Measurements from ENCODE around the gene RNU5D-1. TPM values are rescaled to one million over a fixed set of nuclear protein-coding genes. Genes with fewer than 3 reads are reported as not detected.
A peak's percentile ranks its signal among the peaks of the same experiment; 100 is the strongest.
"Not testable (repeated sequence)": the region's sequence is repeated elsewhere in the genome, so short reads cannot be mapped to it uniquely, and the experiment has no call there.

The RNU5D-1 gene
- total RNA-seq, 2 experiments from 2014 or later = not detected

GRCh38 chr1:44701141-44701573 lies 29.8 kb downstream of the RNU5D-1 start:
- H3K9me3 Mint-ChIP-seq (ENCODE audit: low read depth) = no peaks in the 10 kb centered on the region
- no peak overlapping the region for H3K27ac Mint-ChIP-seq
- no peaks in the 10 kb centered on the region for H3K36me3 Mint-ChIP-seq (ENCODE audit: low read depth)
- CTCF ChIA-PET = interaction anchor here (0.6 to 1.1 kb wide), 3 partner anchors 26 to 976 kb away, joined by 3 to 4 read pairs (median 3); no protein-coding TSS in a partner anchor
- no peaks in the 10 kb centered on the region for H3K27me3 Mint-ChIP-seq
- POLR2A ChIA-PET = no interaction called here
- DNase-seq = no peak
- ATAC-seq = no peak
- intact Hi-C loops (cut with DNase I, micrococcal nuclease) = no loop called here
- peaks cover 21% of the 10 kb centered on the region for H3K4me1 Mint-ChIP-seq
- no peak overlapping the region for H3K4me3 Mint-ChIP-seq

DNA sequence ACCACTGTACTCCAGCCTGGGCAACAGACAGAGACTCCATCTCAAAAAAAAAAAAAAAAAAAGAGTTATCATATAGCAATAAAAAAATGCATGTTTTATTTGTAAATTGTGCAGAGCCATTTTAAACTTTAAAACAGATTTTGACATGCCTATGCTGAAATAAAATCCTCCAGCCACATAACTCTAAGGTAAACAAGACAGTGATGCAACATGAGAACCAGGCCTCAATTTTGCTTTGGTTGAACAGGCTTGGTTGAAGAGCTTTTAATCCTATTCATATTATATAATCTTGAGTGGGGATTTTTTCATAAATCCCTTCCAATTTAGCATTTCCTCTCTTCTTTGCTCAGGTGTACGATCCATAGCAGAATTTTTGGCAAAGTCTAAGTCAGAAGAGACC lies 30.4 kb downstream of the RNU5D-1 start:
- Mint-ChIP-seq H3K4me1 (peaks cover 22% of the 10 kb centered on the region), H3K27me3 (no peaks in the 10 kb centered on the region), H3K27ac (no peak overlapping the region), H3K36me3 (ENCODE audit: low read depth) (no peaks in the 10 kb centered on the region), H3K4me3 (no peak overlapping the region), H3K9me3 (ENCODE audit: low read depth) (no peaks in the 10 kb centered on the region)
- ChIA-PET CTCF (interaction anchor here (0.6 to 1.1 kb wide), 3 partner anchors 25 to 976 kb away, joined by 3 to 4 read pairs (median 3); no protein-coding TSS in a partner anchor), POLR2A (no interaction called here)
- no peak for ATAC-seq
- intact Hi-C loops (cut with DNase I, micrococcal nuclease) = no loop called here
- DNase-seq = no peak

DNA sequence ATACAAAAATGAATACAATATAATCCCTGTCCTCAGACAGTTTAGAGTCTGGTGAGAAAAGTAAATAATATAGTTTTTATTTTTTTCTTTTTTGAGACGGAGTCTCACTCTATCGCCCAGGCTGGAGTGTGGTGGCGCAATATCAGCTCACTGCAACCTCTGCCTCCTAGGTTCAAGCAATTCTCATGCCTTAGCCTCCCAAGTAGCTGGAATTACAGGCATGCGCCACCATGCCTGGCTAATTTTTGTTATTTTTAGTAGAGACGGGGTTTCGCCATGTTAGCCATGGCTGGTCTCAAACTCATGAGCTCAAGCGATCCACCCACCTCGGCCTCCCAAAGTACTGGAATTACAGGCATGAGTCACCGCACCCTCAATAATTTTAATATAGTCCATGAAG lies 31.6 kb downstream of the RNU5D-1 start:
- CTCF ChIA-PET; DNase-seq; H3K4me3 Mint-ChIP-seq; H3K27me3 Mint-ChIP-seq; H3K36me3 Mint-ChIP-seq (ENCODE audit: low read depth); POLR2A ChIA-PET; H3K27ac Mint-ChIP-seq; H3K9me3 Mint-ChIP-seq (ENCODE audit: low read depth); ATAC-seq; intact Hi-C loops (cut with DNase I, micrococcal nuclease): not testable (repeated sequence)
- peaks cover 22% of the 10 kb centered on the region for H3K4me1 Mint-ChIP-seq

DNA sequence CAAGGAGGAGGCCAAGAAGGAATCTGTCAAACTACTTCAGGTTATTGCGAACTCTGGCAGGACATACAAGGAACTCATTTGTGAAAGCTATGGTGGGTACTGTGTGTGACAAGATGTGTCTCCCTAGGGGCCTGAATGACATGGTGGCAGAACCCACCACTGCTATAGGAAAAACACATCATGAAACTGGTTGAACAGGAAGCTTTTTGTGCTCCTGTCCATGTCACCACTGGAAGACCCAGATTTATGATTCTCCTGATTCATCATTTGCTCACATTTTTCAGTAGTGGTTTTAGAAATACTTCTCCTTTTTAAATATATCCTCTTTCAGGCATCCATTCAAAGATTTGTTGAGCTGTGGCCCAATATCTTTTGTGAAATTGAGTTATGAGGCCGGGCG lies 32.8 kb downstream of the RNU5D-1 start:
- no peak overlapping the region for H3K4me3 Mint-ChIP-seq
- ATAC-seq = no peak
- H3K36me3 Mint-ChIP-seq (ENCODE audit: low read depth) = no peaks in the 10 kb centered on the region
- no peaks in the 10 kb centered on the region for H3K27me3 Mint-ChIP-seq
- ChIA-PET POLR2A (interaction anchor here (0.9 to 1.5 kb wide), 2 partner anchors 23 to 121 kb away, joined by 3 to 6 read pairs (median 3); no protein-coding TSS in a partner anchor), CTCF (interaction anchor here (0.9 to 1.2 kb wide), 4 partner anchors 8 to 26 kb away, joined by 3 to 4 read pairs (median 3); no protein-coding TSS in a partner anchor)
- no peak overlapping the region for H3K27ac Mint-ChIP-seq
- H3K9me3 Mint-ChIP-seq (ENCODE audit: low read depth) = no peaks in the 10 kb centered on the region
- intact Hi-C loops (cut with DNase I, micrococcal nuclease) = no loop called here
- H3K4me1 Mint-ChIP-seq = peaks cover 24% of the 10 kb centered on the region
- no peak for DNase-seq

DNA sequence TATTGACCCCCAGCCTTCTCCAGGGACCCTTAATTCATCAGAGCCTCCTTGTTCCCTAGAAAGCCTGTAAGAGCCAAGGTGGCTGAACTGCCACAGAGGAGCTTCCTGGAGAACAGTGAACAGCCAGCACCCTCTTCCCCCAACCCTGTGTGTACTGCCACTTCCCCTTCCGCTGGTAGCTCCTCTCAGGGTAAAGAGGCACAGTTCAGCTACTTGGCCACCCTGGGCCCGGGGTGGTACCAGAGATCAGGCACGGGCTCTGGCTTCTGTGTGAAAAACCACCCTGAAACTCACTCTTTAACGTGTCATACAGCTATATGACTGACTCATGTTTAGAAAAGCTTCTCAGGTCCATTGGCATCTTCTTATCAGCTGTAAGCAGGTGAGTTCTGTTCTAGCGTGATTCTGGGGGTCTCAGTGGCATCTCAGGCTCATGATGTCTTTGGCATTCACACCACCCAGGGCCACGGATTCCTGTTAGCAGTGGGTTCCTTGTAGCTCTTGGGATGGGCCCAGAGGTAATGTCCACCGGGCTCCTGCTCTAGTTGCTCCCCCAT lies 34.1 kb downstream of the RNU5D-1 start:
- H3K27me3 Mint-ChIP-seq = no peaks in the 10 kb centered on the region
- CTCF ChIA-PET = interaction anchor here (0.6 to 3.2 kb wide), 8 partner anchors 12 to 479 kb away, joined by 3 to 14 read pairs (median 3); partner anchors contain the start of gene RNU5D-1
- ATAC-seq = peak; percentile 91
- H3K27ac Mint-ChIP-seq = peak overlapping the region; percentile 77
- H3K9me3 Mint-ChIP-seq (ENCODE audit: low read depth) = no peaks in the 10 kb centered on the region
- intact Hi-C loops (cut with DNase I, micrococcal nuclease) = no loop called here
- H3K4me1 Mint-ChIP-seq = peaks cover 28% of the 10 kb centered on the region
- DNase-seq = peak; percentile 71
- H3K4me3 Mint-ChIP-seq = no peak overlapping the region
- POLR2A ChIA-PET = interaction anchor here (0.9 to 2.3 kb wide), 3 partner anchors 24 to 122 kb away, joined by 4 to 27 read pairs (median 6); no protein-coding TSS in a partner anchor
- H3K36me3 Mint-ChIP-seq (ENCODE audit: low read depth) = no peaks in the 10 kb centered on the region

DNA sequence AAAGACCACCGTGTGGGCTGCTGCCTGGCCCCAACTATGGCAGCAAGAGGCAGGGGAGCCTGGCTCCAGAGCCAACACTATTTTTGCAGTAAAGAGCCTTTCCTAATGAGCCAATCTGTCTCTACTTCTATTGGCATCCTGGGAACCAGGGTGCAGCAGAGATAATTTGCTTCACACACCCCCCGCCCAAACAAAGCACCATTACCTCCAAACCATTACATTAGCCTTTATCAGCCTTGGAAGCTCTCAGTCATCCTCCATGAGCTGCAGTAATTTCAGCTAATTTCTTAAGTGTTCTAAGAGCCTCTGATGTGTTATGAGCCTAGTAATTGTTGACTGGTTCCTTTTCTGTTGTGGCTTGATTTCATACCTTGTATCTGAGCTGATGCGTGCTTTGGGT lies 34.9 kb downstream of the RNU5D-1 start:
- Mint-ChIP-seq H3K27ac (peak overlapping the region; percentile 77), H3K4me3 (no peak overlapping the region), H3K4me1 (peaks cover 28% of the 10 kb centered on the region), H3K27me3 (no peaks in the 10 kb centered on the region), H3K9me3 (ENCODE audit: low read depth) (no peaks in the 10 kb centered on the region), H3K36me3 (ENCODE audit: low read depth) (no peaks in the 10 kb centered on the region)
- ChIA-PET CTCF (interaction anchor here (0.6 to 3.2 kb wide), 6 partner anchors 13 to 479 kb away, joined by 3 to 14 read pairs (median 3); no protein-coding TSS in a partner anchor), POLR2A (interaction anchor here (2.3 kb wide), 1 partner anchor 25 kb away, joined by 27 read pairs; no protein-coding TSS in a partner anchor)
- DNase-seq = no peak
- intact Hi-C loops (cut with DNase I, micrococcal nuclease) = no loop called here
- ATAC-seq = no peak

- intact Hi-C loops (cut with DNase I, micrococcal nuclease) = no loop called here
- ChIA-PET CTCF (interaction anchor here (0.6 to 3.2 kb wide), 5 partner anchors 13 to 478 kb away, joined by 3 to 14 read pairs (median 3); no protein-coding TSS in a partner anchor), POLR2A (interaction anchor here (2.3 kb wide), 1 partner anchor 25 kb away, joined by 27 read pairs; no protein-coding TSS in a partner anchor)
- ATAC-seq (no peak), DNase-seq (no peak)
- Mint-ChIP-seq H3K4me3 (no peak overlapping the region), H3K36me3 (ENCODE audit: low read depth) (no peaks in the 10 kb centered on the region), H3K27ac (no peak overlapping the region), H3K4me1 (peaks cover 28% of the 10 kb centered on the region), H3K27me3 (no peaks in the 10 kb centered on the region), H3K9me3 (ENCODE audit: low read depth) (no peaks in the 10 kb centered on the region)
These were observed 35.3 kb downstream of the RNU5D-1 start for GRCh38 chr1:44695671-44696070.

- H3K4me3 Mint-ChIP-seq = no peak overlapping the region
- H3K27ac Mint-ChIP-seq = no peak overlapping the region
- peaks cover 28% of the 10 kb centered on the region for H3K4me1 Mint-ChIP-seq
- DNase-seq (no peak), ATAC-seq (no peak)
- no peaks in the 10 kb centered on the region for H3K9me3 Mint-ChIP-seq (ENCODE audit: low read depth)
- intact Hi-C loops (cut with DNase I, micrococcal nuclease) = no loop called here
- POLR2A ChIA-PET = no interaction called here
- H3K36me3 Mint-ChIP-seq (ENCODE audit: low read depth) = no peaks in the 10 kb centered on the region
- H3K27me3 Mint-ChIP-seq = no peaks in the 10 kb centered on the region
- CTCF ChIA-PET = interaction anchor here (0.6 to 3.2 kb wide), 3 partner anchors 14 to 42 kb away, joined by 3 to 14 read pairs (median 7); no protein-coding TSS in a partner anchor
These were observed 36.0 kb downstream of the RNU5D-1 start for GRCh38 chr1:44694863-44695478.

GRCh38 chr1:44693900-44694299 lies 37.1 kb downstream of the RNU5D-1 start:
- H3K36me3 Mint-ChIP-seq (ENCODE audit: low read depth) = no peaks in the 10 kb centered on the region
- DNase-seq (no peak), ATAC-seq (no peak)
- POLR2A ChIA-PET = no interaction called here
- H3K9me3 Mint-ChIP-seq (ENCODE audit: low read depth) = no peaks in the 10 kb centered on the region
- H3K4me1 Mint-ChIP-seq = peaks cover 28% of the 10 kb centered on the region
- CTCF ChIA-PET = no interaction called here
- no peaks in the 10 kb centered on the region for H3K27me3 Mint-ChIP-seq
- no peak overlapping the region for H3K4me3 Mint-ChIP-seq
- intact Hi-C loops (cut with DNase I, micrococcal nuclease) = no loop called here
- H3K27ac Mint-ChIP-seq = no peak overlapping the region

GRCh38 chr1:44693159-44693558 lies 37.8 kb downstream of the RNU5D-1 start:
- CTCF ChIA-PET = no interaction called here

DNA sequence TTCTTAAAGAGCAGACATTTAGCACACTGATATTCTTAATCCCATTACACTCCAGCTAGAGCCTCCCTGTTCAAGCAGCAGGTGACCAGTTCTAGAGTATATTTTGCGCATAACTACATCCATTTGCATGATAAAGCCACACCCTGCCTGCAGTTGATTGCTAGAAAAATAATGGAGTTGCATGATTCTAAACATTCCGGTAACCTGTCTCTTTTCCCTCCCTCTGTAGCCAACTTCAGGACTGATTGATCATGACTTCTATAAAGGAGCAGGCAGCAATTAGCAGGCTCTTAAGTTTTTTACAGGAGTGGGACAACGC lies 41.6 kb downstream of the RNU5D-1 start:
- DNase-seq (no peak), ATAC-seq (no peak)
- Mint-ChIP-seq H3K27ac (no peak overlapping the region), H3K4me3 (no peak overlapping the region), H3K27me3 (no peaks in the 10 kb centered on the region), H3K9me3 (ENCODE audit: low read depth) (no peaks in the 10 kb centered on the region), H3K36me3 (ENCODE audit: low read depth) (no peaks in the 10 kb centered on the region), H3K4me1 (peaks cover 6% of the 10 kb centered on the region)
- intact Hi-C loops (cut with DNase I, micrococcal nuclease) = no loop called here
- POLR2A ChIA-PET = no interaction called here
- CTCF ChIA-PET = interaction anchor here (0.6 to 1.0 kb wide), 2 partner anchors 37 to 40 kb away, joined by 3 read pairs; no protein-coding TSS in a partner anchor

More at GRCh38 chr1:44693159-44693558, 37.8 kb downstream of the RNU5D-1 start:
- peak; percentile 66 for ATAC-seq
- intact Hi-C loops (cut with DNase I, micrococcal nuclease) = no loop called here
- Mint-ChIP-seq H3K4me3 (no peak overlapping the region), H3K27me3 (no peaks in the 10 kb centered on the region), H3K27ac (no peak overlapping the region), H3K9me3 (ENCODE audit: low read depth) (no peaks in the 10 kb centered on the region), H3K4me1 (peaks cover 27% of the 10 kb centered on the region), H3K36me3 (ENCODE audit: low read depth) (no peaks in the 10 kb centered on the region)
- no peak for DNase-seq
- POLR2A ChIA-PET = no interaction called here
